Measurements from ENCODE around the gene KLHL30. TPM values are rescaled to one million over a fixed set of nuclear protein-coding genes. Genes with fewer than 3 reads are reported as not detected.
A peak's percentile ranks its signal among the peaks of the same experiment; 100 is the strongest.

The KLHL30 gene
- total RNA-seq, 2 donors from 2014 or later: not detected

DNA sequence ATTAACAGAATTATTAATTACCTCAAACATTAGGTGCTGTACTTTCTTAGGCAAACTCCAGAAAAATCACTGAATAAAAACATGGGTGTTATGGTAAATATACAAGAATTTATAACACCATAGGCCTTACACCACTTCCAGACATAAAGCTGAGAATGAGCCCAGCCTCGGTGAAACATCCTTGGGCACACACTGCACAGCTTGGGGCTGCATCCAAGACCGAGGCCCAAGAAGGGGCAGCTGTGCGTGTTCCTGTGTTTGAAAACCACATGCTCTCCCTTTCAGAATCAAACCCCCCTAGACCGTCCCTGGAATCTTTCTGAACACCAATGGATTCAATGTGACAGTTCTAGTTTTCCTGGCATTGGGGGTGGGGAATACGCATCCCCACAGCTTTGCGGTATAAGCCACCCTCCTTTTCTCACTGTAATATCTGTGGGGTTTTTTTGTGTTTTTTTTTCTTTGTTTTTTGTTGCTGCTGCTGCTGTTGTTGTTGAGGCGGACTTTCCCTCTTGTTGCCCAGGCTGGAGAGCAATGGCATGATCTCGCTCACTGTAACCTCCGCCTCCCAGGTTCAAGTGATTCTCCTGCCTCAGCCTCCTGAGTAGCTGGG is 33.2 kb downstream of the KLHL30 start:
- Mint-ChIP-seq H3K36me3 (ENCODE audit: low read depth) (peaks cover 45% of the 10 kb centered on the region), H3K9me3 (no peaks in the 10 kb centered on the region), H3K4me1 (no peaks in the 10 kb centered on the region), H3K27ac (no peak overlapping the region), H3K27me3 (ENCODE audit: insufficient read depth) (no peaks in the 10 kb centered on the region), H3K4me3 (no peak overlapping the region)
- TF ChIP-seq, protein P1, sequence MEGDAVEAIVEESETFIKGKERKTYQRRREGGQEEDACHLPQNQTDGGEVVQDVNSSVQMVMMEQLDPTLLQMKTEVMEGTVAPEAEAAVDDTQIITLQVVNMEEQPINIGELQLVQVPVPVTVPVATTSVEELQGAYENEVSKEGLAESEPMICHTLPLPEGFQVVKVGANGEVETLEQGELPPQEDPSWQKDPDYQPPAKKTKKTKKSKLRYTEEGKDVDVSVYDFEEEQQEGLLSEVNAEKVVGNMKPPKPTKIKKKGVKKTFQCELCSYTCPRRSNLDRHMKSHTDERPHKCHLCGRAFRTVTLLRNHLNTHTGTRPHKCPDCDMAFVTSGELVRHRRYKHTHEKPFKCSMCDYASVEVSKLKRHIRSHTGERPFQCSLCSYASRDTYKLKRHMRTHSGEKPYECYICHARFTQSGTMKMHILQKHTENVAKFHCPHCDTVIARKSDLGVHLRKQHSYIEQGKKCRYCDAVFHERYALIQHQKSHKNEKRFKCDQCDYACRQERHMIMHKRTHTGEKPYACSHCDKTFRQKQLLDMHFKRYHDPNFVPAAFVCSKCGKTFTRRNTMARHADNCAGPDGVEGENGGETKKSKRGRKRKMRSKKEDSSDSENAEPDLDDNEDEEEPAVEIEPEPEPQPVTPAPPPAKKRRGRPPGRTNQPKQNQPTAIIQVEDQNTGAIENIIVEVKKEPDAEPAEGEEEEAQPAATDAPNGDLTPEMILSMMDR (conservative IDR thresholded peaks at IDR 0.05): no peak
- Histone ChIP-seq H3K4me3 (ENCODE audit: low read length) (no peak overlapping the region), H3K27ac (ENCODE audit: low read depth, low read length) (no peak overlapping the region), H3K9me3 (ENCODE audit: control insufficient read depth, low read length) (no peaks in the 10 kb centered on the region), H3K4me1 (ENCODE audit: control insufficient read depth, insufficient read depth, low read length) (no peaks in the 10 kb centered on the region), H3K27me3 (ENCODE audit: control insufficient read depth, insufficient read depth, low read length, poor library complexity, severe bottlenecking) (no peaks in the 10 kb centered on the region), H3K36me3 (ENCODE audit: control insufficient read depth, insufficient read depth, low read length) (peaks cover 72% of the 10 kb centered on the region), H3K9ac (ENCODE audit: extremely low read depth, low read length, poor library complexity, severe bottlenecking) (no peak overlapping the region)
- no peak for DNase-seq
- 97 to 100% methylated on average over 5 to 9 of the region's 9 CpGs for WGBS, 2 experiments (ENCODE audit: insufficient coverage in 1 of 2, insufficient read length in 1 of 2)

DNA sequence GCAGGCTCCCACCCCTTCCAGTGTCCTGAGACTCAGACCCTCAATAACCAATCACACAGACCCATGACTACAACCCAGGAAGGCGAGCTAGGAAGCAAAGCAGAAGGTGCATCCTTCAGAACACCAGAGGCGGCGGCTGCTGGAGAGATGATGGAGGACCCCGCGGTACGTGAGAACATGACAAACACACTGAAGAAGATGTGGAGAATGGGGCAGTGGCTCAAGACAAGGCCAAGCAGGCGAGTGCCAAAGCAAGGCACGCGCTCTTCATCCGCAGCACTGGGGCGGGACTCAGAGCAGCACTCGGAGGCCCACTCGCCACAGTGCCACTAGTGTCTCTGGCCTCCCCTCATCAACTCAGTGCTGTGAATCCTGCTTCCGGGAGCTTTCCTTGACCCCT is 34.0 kb downstream of the KLHL30 start:
- TF ChIP-seq, protein P1 (conservative IDR thresholded peaks at IDR 0.05): no peak

DNA sequence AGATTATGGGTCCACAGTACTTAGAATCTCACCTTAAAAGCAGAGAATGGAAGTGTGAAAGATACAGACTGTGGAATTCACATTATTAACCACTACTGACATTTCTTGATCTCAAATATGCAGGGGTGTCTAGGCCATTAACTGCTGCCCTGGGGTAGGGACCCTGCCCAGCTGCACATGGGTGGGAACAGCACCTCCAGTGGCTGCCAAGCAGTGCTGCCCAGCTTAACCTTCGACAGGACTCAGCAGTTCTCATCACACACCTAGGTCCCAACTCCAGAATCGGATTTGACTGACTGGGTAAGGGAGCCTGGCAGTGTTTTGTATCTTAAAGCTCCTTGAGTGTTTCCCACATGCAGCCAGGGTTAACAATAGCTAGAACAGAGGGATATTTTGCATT is 35.2 kb downstream of the KLHL30 start:
- 90 to 100% methylated on average over 1 to 2 of the region's 2 CpGs for WGBS, 2 experiments (ENCODE audit: insufficient coverage in 1 of 2, insufficient read length in 1 of 2)
- Histone ChIP-seq H3K9me3 (ENCODE audit: control insufficient read depth, low read length) (no peaks in the 10 kb centered on the region), H3K4me1 (ENCODE audit: control insufficient read depth, insufficient read depth, low read length) (no peaks in the 10 kb centered on the region), H3K4me3 (ENCODE audit: low read length) (no peak overlapping the region), H3K27ac (ENCODE audit: low read depth, low read length) (no peak overlapping the region), H3K36me3 (ENCODE audit: control insufficient read depth, insufficient read depth, low read length) (peaks cover 86% of the 10 kb centered on the region), H3K27me3 (ENCODE audit: control insufficient read depth, insufficient read depth, low read length, poor library complexity, severe bottlenecking) (no peaks in the 10 kb centered on the region), H3K9ac (ENCODE audit: extremely low read depth, low read length, poor library complexity, severe bottlenecking) (no peak overlapping the region)
- Mint-ChIP-seq H3K27ac (no peak overlapping the region), H3K36me3 (ENCODE audit: low read depth) (peaks cover 60% of the 10 kb centered on the region), H3K27me3 (ENCODE audit: insufficient read depth) (no peaks in the 10 kb centered on the region), H3K4me1 (peaks cover 6% of the 10 kb centered on the region), H3K9me3 (no peaks in the 10 kb centered on the region), H3K4me3 (no peak overlapping the region)
- TF ChIP-seq, protein P1 (conservative IDR thresholded peaks at IDR 0.05): peak; percentile 66
- DNase-seq: no peak

More for the DNA sequence above, 34.0 kb downstream of the KLHL30 start:
- Histone ChIP-seq H3K4me3 (ENCODE audit: low read length) (no peak overlapping the region), H3K4me1 (ENCODE audit: control insufficient read depth, insufficient read depth, low read length) (no peaks in the 10 kb centered on the region), H3K27ac (ENCODE audit: low read depth, low read length) (no peak overlapping the region), H3K27me3 (ENCODE audit: control insufficient read depth, insufficient read depth, low read length, poor library complexity, severe bottlenecking) (no peaks in the 10 kb centered on the region), H3K36me3 (ENCODE audit: control insufficient read depth, insufficient read depth, low read length) (peaks cover 79% of the 10 kb centered on the region), H3K9ac (ENCODE audit: extremely low read depth, low read length, poor library complexity, severe bottlenecking) (no peak overlapping the region), H3K9me3 (ENCODE audit: control insufficient read depth, low read length) (no peaks in the 10 kb centered on the region)
- Mint-ChIP-seq H3K9me3 (no peaks in the 10 kb centered on the region), H3K36me3 (ENCODE audit: low read depth) (peaks cover 51% of the 10 kb centered on the region), H3K4me3 (no peak overlapping the region), H3K4me1 (peaks cover 6% of the 10 kb centered on the region), H3K27me3 (ENCODE audit: insufficient read depth) (no peaks in the 10 kb centered on the region), H3K27ac (peak overlapping the region; percentile 52)
- 93 to 96% methylated on average over 12 to 14 of the region's 14 CpGs for WGBS, 2 experiments (ENCODE audit: insufficient coverage in 1 of 2, insufficient read length in 1 of 2)
- DNase-seq: no peak

Measured in endodermal cell (in vitro differentiated cells).